ENCODE results near the gene CYP3A5.

DNA sequence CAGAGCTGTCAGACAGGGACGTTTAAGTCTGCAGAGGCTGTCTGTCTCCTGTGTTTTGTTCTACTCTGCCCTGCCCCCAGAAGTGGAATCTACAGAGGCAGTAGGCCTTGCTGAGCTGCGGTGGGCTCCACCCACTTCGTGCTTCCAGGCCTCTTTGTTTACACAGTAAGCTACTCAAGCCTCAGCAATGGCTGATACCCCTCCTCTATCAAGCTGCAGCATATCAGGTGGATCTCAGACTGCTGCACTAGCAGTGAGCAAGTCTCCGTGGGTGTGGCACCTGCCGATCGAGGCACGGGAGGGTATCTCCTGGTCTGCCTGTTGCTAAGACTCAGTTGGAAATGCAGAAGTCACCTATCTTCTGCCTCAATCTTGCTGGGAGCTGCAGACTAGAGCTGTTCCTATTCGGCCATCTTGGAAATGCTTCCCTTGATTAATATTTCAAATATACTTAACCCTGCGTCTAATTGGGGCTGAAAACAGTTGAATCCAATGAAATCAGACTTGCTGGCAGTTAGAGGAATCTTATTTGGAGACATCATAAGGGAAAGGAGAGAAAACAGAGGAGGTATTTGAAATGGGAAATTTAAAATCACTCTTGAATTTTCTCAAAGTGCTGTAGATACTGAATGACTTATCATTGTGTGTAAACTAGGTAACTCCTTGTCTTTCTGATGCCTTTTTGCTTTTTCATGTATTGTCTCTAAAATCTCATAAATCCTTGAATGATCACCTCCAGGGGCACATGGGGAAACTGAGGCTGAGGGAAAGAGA lies 13.8 kb upstream of the CYP3A5 start:
- TF ChIP-seq, protein P1, sequence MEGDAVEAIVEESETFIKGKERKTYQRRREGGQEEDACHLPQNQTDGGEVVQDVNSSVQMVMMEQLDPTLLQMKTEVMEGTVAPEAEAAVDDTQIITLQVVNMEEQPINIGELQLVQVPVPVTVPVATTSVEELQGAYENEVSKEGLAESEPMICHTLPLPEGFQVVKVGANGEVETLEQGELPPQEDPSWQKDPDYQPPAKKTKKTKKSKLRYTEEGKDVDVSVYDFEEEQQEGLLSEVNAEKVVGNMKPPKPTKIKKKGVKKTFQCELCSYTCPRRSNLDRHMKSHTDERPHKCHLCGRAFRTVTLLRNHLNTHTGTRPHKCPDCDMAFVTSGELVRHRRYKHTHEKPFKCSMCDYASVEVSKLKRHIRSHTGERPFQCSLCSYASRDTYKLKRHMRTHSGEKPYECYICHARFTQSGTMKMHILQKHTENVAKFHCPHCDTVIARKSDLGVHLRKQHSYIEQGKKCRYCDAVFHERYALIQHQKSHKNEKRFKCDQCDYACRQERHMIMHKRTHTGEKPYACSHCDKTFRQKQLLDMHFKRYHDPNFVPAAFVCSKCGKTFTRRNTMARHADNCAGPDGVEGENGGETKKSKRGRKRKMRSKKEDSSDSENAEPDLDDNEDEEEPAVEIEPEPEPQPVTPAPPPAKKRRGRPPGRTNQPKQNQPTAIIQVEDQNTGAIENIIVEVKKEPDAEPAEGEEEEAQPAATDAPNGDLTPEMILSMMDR (IDR thresholded peaks at IDR 0.05): no peak
- TF ChIP-seq POLR2A (IDR thresholded peaks at IDR 0.05): no peak
